HL-60 (cell line): ENCODE data around the gene PIK3CD.

ENCODE experiments used
- CTCF ChIP-seq: IDR thresholded peaks from one replicate; pipeline ENCODE4 v1.5.1; 2011; ENCODE audit warnings: low read length, control low read depth, inconsistent platforms; ENCODE audit not compliant: insufficient read depth
- GABPA ChIP-seq: IDR thresholded peaks from 2 replicates; pipeline ENCODE4 v1.6.1; 2012; ENCODE audit warnings: low read depth

DNA sequence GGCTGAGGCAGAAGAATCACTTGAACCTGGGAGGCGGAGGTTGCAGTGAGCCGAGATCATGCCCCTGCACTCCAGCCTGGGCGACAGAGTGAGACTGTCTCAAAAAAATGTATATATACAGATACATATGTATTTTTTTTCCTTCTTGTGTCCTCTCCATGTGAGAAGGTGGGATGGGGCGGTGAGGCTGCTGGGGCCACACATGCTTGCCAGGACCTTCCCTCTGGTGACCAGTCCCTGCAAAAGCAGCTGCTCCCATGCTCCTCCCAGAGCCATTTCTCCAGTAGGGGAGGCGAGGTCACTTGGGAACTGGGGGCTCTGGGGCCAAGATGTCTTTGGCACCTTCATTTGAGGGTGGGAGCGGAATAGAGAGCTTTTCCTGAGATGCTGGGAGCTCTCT lies 74.9 kb downstream of the PIK3CD start:
- TF ChIP-seq CTCF (no peak), GABPA (no peak)
